HG03558 (cell line): Measurements from ENCODE around the gene TSC2.
"Not testable (repeated sequence)": the region's sequence is repeated elsewhere in the genome, so short reads cannot be mapped to it uniquely, and the experiment has no call there.

ENCODE experiments used
- ATAC-seq: cut with Tn5 transposase; IDR thresholded peaks from one replicate; pipeline ENCODE4 v1.9.1; 2021; ENCODE audit warnings: moderate number of reproducible peaks; ENCODE audit not compliant: unreplicated experiment; ENCODE audit errors: extremely low read depth

The TSC2 gene

GRCh38 chr16:2112539-2113106 is 64.8 kb downstream of the TSC2 start:
- not testable (repeated sequence) for ATAC-seq

- not testable (repeated sequence) for ATAC-seq
Measured at GRCh38 chr16:2114225-2114624, 66.4 kb downstream of the TSC2 start.

DNA sequence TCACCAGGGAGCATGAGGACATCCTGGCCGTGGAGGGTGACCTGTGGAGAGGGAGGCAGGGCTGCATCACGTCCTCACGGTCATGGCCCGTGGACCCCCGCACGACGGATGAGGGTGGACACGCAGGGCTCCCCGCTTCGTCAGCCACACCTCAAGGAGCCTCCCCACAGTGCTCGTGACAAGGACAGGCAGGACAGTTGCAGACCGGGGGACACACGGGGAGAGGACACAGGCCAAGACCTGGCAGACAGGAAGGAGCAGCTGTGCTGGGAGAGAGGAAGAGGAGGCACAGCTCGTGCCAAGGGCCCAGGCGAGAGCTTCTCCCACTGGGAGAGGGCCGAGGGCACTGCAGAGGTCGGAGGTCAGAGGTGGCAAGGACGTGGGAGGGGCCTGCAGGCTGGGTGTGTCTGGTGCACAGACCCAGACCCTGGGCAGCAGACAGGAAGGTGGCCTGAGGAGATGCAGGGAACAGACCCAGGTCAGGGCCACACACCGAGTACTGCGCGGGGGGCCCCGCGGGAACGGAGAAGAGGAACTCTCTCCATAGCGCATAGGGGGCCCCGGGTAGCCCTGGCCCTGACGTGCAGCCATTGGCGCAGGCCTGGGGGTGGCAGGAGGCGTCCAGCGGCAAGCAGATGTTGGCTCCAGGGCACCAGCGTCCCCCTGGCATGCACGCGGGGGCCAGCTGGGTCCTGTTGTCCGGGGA is 67.3 kb downstream of the TSC2 start:
- ATAC-seq, result not testable (repeated sequence)

- ATAC-seq, result no peak
Measured at GRCh38 chr16:2115591-2115973, 67.8 kb downstream of the TSC2 start.

DNA sequence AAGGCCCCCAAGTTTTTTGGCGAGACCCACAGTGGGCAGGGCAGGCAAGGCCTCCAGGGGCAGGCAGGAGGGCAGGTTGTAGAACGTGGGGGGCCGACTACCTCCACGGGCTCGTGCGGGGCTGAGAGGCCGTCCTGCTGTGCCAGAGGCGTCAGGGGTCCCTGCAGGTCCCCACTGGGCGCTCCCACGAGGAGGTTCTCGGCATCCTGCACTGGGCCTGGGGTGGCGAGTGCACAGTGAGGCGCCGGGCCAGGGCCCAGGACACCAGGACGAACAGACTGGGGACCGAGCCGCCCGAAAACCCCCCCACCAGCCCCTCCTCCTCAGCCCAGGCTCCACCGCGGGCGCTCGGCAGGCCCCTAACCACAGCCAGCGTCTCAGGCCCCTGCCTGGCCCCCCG is 68.6 kb downstream of the TSC2 start:
- not testable (repeated sequence) for ATAC-seq

DNA sequence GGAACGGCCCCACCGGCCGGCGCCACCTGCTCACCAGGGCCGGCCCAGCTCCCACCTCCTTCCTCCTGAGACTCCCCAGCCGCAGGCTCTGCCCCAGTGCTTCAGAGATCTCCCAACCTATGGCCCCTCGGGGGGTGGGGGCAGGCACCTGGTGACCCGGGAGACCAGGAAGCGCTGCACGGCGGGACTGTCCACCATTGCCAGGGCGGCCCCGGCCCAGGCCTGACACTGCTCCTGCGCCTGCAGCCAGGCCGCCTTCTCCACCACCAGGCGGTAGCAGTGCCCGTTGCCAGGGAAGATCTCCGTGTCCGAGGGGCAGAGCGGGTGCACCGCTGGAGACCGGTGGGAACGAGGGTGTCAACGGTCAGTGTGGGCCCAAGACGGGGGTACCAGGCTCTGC is 69.6 kb downstream of the TSC2 start:
- not testable (repeated sequence) for ATAC-seq

DNA sequence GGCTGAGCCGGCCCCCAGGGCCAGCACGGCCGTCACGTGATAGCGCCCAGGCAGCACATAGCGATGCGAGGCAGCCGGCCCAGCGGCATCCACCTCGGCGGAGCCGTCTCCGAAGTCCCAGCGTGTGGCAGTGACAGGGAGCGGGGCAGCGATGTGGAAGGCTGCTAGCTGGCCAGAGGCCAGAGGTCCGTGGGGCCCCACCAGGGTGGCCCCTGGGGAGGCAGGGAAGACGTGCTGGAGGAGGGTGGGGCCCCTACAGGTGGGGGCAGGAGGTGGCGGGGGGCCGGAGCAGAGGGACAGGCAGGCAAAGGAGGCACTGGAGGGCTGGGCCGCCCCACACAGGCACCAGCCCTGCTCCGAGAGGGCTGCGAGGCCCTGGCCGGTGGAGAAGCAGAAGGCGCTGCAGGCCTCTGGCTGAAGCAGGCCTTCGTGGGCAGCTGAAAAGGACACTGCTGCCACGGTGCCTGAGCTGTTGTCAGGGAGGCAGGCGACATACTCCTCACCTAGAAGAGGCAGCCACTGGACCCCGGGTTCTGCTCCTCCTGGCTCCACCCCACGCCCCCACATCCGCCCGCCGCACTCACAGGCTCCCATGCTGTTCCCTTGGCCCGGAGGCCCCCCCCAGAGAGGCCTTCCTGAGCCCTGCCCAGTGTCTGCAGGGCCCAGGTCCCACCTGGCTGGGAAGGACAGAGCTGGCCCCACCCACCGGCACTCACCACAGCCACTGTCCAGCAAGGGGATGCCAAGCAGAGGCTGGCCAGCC is 70.4 kb downstream of the TSC2 start:
- ATAC-seq, result not testable (repeated sequence)

GRCh38 chr16:2121325-2121724 is 73.5 kb downstream of the TSC2 start:
- not testable (repeated sequence) for ATAC-seq

GRCh38 chr16:2121853-2122252 is 74.1 kb downstream of the TSC2 start:
- ATAC-seq, result no peak

- ATAC-seq, result no peak
Measured at GRCh38 chr16:2122429-2122828, 74.6 kb downstream of the TSC2 start.

DNA sequence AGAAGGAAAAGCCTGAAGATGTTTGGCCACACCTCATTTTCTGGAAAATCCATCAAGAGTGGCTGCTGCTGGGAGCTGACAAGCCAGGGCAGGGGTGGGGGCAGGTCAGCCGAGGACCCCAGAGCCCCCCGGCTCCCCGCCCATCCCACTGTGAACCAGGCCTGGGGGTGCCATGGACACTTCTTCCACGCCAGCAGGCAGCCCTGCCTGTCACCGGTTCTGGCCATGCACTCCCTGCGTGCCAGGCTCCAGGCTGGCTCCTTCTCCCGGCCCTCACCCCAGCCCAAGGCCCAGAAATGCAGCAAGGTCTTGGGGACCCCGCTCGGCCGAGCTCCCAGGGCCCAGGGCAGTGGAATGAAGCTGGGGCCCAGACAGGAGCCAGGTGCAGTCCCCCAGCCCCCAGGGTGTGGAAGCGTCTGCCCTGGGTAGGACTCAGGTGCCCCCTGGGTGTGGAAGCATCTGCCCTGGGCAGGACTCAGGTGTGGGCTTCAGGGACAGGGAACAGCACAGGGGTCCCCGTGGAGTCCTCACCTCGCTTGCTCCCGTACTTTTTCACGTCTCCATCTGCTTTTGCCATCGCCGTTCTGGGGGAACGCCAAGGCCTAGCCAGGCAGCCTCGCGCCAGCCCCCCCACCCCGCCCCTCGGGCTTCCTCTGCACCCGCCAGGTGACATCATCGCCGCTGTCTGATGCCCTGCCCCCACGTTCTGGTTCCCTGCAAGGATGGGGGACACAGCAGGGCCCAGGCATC is 75.3 kb downstream of the TSC2 start:
- not testable (repeated sequence) for ATAC-seq

GRCh38 chr16:2123706-2124376 is 76.1 kb downstream of the TSC2 start:
- ATAC-seq, result not testable (repeated sequence)

GRCh38 chr16:2124377-2124693 is 76.5 kb downstream of the TSC2 start:
- ATAC-seq, result not testable (repeated sequence)

- not testable (repeated sequence) for ATAC-seq
Measured at GRCh38 chr16:2124694-2125444, 77.1 kb downstream of the TSC2 start.

DNA sequence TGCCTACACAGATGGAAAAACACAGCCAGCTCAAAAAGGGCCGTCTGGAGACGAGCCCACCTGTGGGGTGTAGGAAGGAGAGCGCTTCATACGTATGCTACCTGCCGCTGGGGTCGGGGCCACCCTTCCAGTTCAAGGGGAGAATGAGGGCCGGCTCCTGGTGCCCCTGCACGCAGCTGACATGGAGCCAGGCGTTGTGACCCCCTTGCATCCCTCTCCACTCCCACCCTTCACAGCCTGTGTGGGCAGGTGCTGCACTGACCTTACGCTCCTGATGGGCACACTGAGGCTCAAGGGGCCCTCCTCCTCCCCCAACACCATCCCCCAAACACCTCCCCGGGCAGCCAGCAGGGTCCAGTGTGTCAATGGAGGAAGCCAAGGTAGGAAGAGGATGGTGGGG is 77.8 kb downstream of the TSC2 start:
- not testable (repeated sequence) for ATAC-seq

DNA sequence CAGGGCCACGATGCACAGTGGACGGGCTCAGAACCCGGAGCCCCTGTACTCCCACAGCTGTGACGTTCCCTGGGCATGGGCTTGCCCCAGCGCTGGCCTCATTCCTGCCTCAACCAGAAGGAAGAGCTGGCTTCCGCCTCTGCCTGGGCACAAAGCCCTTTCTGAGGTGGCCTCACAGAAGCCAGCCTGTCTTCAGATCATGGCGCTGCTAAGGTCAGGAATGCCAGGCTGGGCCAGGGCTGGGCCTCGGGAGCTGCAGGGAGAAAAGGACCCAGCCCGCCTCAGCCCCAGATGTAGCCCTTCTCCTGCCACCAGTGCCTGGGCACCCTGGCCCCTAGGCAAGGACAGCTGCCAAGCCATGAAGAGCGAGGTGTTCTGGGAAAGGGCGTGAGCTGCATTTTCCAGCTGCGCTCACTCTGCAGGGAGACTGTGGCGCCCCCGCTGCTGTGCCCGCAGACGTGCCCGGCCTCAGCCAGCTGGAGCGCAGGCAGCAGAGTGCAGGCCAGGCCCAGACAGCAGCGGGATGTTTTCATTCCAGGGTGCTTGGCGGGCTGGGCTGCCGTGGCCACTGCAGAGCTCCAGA is 78.5 kb downstream of the TSC2 start:
- not testable (repeated sequence) for ATAC-seq

GRCh38 chr16:2126928-2127556 is 79.3 kb downstream of the TSC2 start:
- ATAC-seq, result not testable (repeated sequence)

- ATAC-seq, result not testable (repeated sequence)
Measured at GRCh38 chr16:2127630-2128280, 80.0 kb downstream of the TSC2 start.
